Suprapubic skin (tissue), 4 donors: ENCODE data around the gene C2orf68.

Source experiments
- CTCF ChIP-seq, 2 donors: fragments of 200-600 bp in 1 of 2; fragments of 450-650 bp in 1 of 2; sonication (generic) in 1 of 2; IDR thresholded peaks; one replicate each; pipeline ENCODE4 v1.5.1; 2016 to 2019; ENCODE audit warnings: antibody characterized with exemption in 2 of 2, mild to moderate bottlenecking in 1 of 2, moderate library complexity in 1 of 2
- EP300 ChIP-seq: sonication (generic); formaldehyde crosslinking; IDR thresholded peaks from one replicate; pipeline ENCODE4 v1.6.1; 2017; ENCODE audit warnings: antibody characterized with exemption
- POLR2AphosphoS5 ChIP-seq, 3 donors: sonication (generic); formaldehyde crosslinking; IDR thresholded peaks; one replicate each; pipeline ENCODE4 v1.6.1; 2017; ENCODE audit warnings: antibody characterized with exemption in 3 of 3

GRCh38 chr2:85621338-85621737 is 9.5 kb upstream of the C2orf68 start:
- TF ChIP-seq CTCF (IDR thresholded peaks at IDR 0.05), result no peak
- no peak for TF ChIP-seq POLR2AphosphoS5 (IDR thresholded peaks at IDR 0.05)
- TF ChIP-seq EP300, result no peak
